ENCODE measurements around the gene H3-3A.

The H3-3A gene

DNA sequence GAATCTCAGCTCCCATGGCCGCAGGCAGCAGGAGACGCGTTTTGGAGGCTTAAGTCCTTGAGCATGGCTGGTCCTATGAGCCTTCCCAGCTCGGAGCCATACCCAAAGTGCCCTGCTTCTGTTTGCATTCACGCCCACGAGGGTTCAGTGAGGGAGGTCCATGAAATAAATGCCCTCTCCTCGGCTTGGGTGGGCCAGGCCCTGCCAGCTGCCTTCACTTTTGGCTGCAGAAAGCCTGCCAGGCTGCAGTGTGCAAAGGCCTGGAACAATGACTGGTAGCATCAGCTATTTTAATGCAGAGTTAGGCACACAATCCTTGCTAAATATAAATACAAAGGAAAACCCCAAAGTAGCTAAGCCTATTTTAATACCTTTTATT, 49.4 kb downstream of the H3-3A start:
- no peak for DNase-seq (ENCODE audit: low spot score)

DNA sequence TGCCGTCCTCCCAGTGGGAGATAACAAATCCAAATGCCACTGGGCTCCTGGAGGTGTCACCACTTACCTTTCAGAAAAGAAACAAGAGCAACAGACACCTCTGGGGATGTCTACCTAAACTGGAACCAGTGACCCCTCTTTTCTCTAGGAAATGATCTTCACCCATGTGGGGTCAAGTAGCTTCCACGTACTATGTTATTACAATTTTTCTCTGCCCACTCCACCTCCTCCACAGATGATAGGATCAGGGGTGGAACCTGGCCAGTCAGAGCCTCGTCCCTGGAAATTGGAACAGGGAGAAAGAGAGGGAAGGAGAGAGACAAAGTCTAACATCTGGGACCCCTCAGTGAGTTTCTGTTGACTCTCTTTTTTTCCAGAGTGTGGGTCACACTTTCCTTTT, 50.1 kb downstream of the H3-3A start:
- no peak for DNase-seq (ENCODE audit: low spot score)

DNA sequence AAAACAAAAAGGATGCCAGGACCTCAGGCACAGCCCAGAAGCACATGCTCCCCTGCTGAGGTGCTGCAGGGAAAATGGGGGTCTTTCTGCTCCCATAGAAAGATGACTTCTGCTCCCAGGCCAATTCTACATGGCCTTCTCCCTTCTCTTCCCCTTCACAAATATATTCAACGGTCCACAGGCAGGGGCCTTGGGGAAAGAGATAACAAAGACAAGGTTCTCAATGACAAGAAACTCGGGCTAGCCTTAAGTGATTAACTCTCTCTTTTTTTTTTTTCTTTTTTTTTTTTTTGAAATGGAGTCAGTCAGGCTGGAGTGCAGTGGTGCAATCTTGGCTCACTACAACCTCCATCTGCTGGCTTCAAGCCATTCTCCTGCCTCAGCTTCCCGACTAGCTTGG, 54.2 kb downstream of the H3-3A start:
- DNase-seq (ENCODE audit: low spot score): no peak

DNA sequence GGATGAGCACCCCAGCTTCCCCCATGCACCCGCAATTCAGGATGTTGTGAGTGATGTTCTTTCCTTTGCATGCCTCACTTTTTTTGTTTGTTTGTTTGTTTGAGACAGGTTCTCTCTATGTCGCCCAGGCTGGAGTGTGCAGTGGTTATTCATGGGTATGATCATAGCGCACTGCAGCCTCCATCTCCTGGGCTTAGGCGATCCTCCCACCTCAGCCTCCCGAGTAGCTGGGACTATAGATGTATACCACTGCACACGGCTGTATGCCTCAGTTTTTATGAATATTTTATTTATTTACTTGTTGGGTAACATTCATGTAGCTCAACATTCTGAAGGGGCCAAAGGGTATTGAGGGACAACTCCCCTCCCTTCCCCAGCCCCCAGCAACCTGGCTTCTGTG, 54.8 kb downstream of the H3-3A start:
- DNase-seq (ENCODE audit: low spot score): no peak

DNA sequence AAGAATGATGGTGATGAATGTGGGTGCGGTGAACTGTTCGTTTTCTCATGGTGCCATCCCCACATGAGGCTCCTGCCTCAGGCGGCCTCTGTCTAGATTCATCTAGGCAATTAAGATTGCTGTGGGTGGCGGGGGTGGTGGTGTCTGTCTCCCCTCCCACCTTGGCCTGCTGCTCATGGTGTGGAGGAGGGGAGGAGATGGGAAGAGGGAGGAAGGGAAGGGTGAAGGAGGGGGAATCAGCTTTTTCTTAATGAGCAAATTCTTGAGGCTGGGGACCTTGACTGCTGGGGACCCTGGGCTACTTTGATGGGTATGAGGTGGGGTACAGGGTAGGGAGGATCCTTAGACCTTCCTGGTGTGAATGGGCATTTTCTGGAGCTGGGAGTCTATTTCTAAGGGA, 55.8 kb downstream of the H3-3A start:
- no peak for DNase-seq (ENCODE audit: low spot score)

DNA sequence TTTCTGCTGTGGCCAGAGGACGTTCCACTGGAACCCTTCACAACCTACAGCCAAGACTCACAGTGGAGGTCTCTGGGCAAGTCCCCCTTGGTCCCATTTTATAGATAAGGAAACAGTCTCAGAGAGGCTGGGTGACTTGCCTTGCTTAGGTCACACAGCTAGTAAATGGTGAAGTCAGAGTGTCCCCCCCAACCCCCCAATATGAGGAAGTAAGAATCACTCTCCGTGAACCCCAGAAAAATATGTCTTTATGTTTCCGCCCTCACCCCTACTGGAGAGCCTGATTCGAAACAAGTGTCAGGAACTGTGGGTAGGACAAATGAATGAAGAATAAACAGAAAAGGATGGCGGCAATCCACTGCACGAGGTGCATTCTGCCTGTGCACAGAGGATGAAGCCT, 56.7 kb downstream of the H3-3A start:
- DNase-seq (ENCODE audit: low spot score): no peak

DNA sequence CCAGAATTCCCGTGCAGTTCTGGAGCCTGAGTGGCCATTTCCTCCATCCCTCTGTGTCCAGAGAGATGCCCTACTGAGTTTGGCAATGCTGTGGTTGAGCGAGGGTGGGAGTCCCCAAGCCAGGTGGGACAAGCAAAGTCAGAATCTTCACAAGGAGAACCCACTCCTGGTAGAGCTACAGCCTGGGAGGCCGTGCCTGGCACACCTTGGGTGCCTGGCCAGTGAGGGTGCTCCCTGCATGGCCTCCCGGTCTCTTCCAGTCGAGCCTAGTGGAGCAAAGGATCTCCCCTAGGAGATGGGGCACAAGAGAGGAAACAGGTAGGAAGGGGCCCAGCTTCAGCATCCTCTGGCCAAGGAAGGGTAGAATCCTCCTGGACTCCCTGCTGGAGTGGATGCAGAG, 57.9 kb downstream of the H3-3A start:
- no peak for DNase-seq (ENCODE audit: low spot score)

DNA sequence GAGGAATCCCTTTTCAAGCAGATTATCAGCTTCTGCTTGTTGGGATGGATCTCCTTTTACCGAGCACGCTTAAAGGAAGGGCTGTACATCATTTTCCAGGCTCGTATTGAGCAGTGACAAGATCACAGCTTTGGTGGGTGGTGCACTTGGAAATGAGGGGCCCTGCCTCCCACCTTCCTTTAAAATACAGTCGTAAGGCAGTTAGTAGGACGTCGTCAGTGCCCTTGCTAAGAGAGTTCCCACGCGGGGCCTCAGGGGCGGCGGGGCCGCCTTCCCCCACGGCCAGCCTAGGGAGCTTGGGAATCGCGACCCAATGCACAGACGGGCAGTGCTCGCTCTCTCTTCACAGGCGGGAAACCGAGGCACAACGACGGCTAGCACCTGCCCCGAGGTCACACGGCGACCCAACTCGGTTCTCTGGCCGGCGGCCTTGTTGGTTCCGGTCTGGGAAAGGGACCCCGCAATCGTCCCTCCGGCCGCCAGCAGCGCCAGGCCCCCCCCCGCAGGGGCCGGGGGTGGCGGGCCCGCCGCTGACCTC, 58.6 kb downstream of the H3-3A start:
- DNase-seq (ENCODE audit: low spot score): no peak

Data from LoVo (cell line).